Activated T-helper 1 cell treated with Interleukin-2 at 50 U/mL for 16 hours (primary cell): Measurements from ENCODE around the gene ANGPTL4.
"Not testable (repeated sequence)": the region's sequence is repeated elsewhere in the genome, so short reads cannot be mapped to it uniquely, and the experiment has no call there.

ENCODE experiments used
- DNase-seq: peaks from one replicate; pipeline ENCODE4 v3.0.0-alpha.2; 2020; ENCODE audit warnings: low read depth

The ANGPTL4 gene

GRCh38 chr19:8361921-8362793, 1.8 kb upstream of the ANGPTL4 start:
- DNase-seq, result no peak

- DNase-seq, result no peak
These were observed 2.2 kb downstream of the ANGPTL4 start for GRCh38 chr19:8366121-8366581.

GRCh38 chr19:8366961-8367326, 3.0 kb downstream of the ANGPTL4 start:
- no peak for DNase-seq

GRCh38 chr19:8367327-8368001, 3.5 kb downstream of the ANGPTL4 start:
- no peak for DNase-seq

- no peak for DNase-seq
These were observed 6.4 kb downstream of the ANGPTL4 start for GRCh38 chr19:8370176-8371010.

- DNase-seq, result no peak
These were observed 7.3 kb downstream of the ANGPTL4 start for GRCh38 chr19:8371011-8371804.

- DNase-seq, result no peak
These were observed 10.2 kb downstream of the ANGPTL4 start for GRCh38 chr19:8373867-8374813.

- DNase-seq, result not testable (repeated sequence)
These were observed 11.8 kb downstream of the ANGPTL4 start for GRCh38 chr19:8375766-8376165.

GRCh38 chr19:8376373-8376974, 12.5 kb downstream of the ANGPTL4 start:
- DNase-seq, result not testable (repeated sequence)

GRCh38 chr19:8377598-8377997, 13.6 kb downstream of the ANGPTL4 start:
- no peak for DNase-seq

GRCh38 chr19:8379156-8379891, 15.4 kb downstream of the ANGPTL4 start:
- DNase-seq, result not testable (repeated sequence)

GRCh38 chr19:8384569-8384968, 20.6 kb downstream of the ANGPTL4 start:
- not testable (repeated sequence) for DNase-seq

- DNase-seq, result not testable (repeated sequence)
These were observed 21.1 kb downstream of the ANGPTL4 start for GRCh38 chr19:8385103-8385502.

GRCh38 chr19:8385566-8385965, 21.6 kb downstream of the ANGPTL4 start:
- DNase-seq, result not testable (repeated sequence)

GRCh38 chr19:8386419-8386818, 22.5 kb downstream of the ANGPTL4 start:
- DNase-seq, result not testable (repeated sequence)

GRCh38 chr19:8386990-8387389, 23.0 kb downstream of the ANGPTL4 start:
- DNase-seq, result no peak

- DNase-seq, result no peak
These were observed 24.0 kb downstream of the ANGPTL4 start for GRCh38 chr19:8387688-8388611.

GRCh38 chr19:8388612-8388958, 24.6 kb downstream of the ANGPTL4 start:
- DNase-seq, result no peak
